Measurements from ENCODE around the gene OSBPL2. TPM values are rescaled to one million over a fixed set of nuclear protein-coding genes. Genes with fewer than 3 reads are reported as not detected.

The OSBPL2 gene
- total RNA-seq, 1 experiment from 2014 or later = 49.5 TPM

DNA sequence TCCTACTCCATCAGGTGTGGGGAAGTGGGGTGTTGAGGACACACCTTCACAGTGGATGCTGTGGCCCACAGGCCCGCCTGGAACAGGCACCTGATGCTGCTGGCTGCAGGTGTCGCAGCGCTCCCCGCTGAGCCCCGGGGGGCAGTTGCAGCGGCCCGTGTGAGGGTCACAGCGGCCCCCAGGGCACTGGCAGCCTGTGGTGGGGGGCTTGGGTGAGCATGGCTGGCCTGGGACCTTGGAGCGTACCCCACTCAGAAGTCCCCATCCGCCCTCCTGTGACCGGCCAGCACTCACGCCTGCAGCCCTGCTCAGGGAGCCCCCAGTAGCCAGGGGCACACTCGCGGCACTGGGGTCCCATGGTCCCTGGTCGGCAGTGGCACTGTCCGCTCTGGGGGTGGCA lies 83.7 kb downstream of the OSBPL2 start (continued):
- TF ChIP-seq, protein P1, sequence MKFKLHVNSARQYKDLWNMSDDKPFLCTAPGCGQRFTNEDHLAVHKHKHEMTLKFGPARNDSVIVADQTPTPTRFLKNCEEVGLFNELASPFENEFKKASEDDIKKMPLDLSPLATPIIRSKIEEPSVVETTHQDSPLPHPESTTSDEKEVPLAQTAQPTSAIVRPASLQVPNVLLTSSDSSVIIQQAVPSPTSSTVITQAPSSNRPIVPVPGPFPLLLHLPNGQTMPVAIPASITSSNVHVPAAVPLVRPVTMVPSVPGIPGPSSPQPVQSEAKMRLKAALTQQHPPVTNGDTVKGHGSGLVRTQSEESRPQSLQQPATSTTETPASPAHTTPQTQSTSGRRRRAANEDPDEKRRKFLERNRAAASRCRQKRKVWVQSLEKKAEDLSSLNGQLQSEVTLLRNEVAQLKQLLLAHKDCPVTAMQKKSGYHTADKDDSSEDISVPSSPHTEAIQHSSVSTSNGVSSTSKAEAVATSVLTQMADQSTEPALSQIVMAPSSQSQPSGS (CRISPR knock-in tag; IDR thresholded peaks at IDR 0.05; ENCODE audit: borderline replicate concordance, low read depth) = no peak

DNA sequence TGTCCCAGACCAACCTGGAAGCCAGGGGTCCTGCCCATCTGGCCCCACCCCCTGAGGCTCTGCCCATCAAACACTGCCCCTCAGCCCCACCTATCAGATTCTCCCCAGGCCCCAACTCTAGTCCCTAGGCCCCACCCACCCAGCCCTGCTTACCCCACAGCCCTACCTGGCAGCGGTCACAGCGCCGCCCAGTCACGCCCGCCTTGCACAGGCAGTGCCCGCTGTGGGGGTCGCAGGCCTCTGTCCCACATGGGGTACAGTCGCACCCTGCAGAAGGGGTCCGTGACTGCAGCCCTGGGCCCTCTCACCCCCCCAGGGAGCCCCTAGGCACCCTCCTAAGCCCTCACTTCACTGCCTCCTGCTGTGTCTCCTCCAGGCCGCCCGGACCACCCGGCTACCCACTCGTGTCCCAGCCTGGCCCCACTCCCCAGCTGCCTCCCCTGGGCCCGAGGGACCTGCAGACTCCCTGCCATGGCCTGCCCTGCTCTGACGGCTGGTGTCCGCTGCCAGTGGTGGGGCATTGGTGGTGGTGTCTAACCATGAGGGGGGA lies 84.2 kb downstream of the OSBPL2 start:
- Mint-ChIP-seq H3K27ac (no peak overlapping the region), H3K4me3 (no peak overlapping the region), H3K9me3 (0 out of 2 replicates have a peak, but pooled peaks cover 4% of the 10 kb centered on the region), H3K36me3 (peaks cover 52% of the 10 kb centered on the region), H3K27me3 (ENCODE audit: low read depth) (no peaks in the 10 kb centered on the region), H3K4me1 (no peaks in the 10 kb centered on the region)
- TF ChIP-seq, protein P2, sequence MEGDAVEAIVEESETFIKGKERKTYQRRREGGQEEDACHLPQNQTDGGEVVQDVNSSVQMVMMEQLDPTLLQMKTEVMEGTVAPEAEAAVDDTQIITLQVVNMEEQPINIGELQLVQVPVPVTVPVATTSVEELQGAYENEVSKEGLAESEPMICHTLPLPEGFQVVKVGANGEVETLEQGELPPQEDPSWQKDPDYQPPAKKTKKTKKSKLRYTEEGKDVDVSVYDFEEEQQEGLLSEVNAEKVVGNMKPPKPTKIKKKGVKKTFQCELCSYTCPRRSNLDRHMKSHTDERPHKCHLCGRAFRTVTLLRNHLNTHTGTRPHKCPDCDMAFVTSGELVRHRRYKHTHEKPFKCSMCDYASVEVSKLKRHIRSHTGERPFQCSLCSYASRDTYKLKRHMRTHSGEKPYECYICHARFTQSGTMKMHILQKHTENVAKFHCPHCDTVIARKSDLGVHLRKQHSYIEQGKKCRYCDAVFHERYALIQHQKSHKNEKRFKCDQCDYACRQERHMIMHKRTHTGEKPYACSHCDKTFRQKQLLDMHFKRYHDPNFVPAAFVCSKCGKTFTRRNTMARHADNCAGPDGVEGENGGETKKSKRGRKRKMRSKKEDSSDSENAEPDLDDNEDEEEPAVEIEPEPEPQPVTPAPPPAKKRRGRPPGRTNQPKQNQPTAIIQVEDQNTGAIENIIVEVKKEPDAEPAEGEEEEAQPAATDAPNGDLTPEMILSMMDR (IDR thresholded peaks at IDR 0.05) = no peak
- no peak for TF ChIP-seq KAT7 (CRISPR knock-in tag; IDR thresholded peaks at IDR 0.05; ENCODE audit: borderline replicate concordance)
- TF ChIP-seq, protein P3, sequence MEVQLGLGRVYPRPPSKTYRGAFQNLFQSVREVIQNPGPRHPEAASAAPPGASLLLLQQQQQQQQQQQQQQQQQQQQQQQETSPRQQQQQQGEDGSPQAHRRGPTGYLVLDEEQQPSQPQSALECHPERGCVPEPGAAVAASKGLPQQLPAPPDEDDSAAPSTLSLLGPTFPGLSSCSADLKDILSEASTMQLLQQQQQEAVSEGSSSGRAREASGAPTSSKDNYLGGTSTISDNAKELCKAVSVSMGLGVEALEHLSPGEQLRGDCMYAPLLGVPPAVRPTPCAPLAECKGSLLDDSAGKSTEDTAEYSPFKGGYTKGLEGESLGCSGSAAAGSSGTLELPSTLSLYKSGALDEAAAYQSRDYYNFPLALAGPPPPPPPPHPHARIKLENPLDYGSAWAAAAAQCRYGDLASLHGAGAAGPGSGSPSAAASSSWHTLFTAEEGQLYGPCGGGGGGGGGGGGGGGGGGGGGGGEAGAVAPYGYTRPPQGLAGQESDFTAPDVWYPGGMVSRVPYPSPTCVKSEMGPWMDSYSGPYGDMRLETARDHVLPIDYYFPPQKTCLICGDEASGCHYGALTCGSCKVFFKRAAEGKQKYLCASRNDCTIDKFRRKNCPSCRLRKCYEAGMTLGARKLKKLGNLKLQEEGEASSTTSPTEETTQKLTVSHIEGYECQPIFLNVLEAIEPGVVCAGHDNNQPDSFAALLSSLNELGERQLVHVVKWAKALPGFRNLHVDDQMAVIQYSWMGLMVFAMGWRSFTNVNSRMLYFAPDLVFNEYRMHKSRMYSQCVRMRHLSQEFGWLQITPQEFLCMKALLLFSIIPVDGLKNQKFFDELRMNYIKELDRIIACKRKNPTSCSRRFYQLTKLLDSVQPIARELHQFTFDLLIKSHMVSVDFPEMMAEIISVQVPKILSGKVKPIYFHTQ (CRISPR knock-in tag; IDR thresholded peaks at IDR 0.05) = no peak
- ATAC-seq = no peak
- DNase-seq (ENCODE audit: low spot score) = no peak
- CTCF ChIA-PET = no interaction called here
- POLR2A ChIA-PET = no interaction called here

DNA sequence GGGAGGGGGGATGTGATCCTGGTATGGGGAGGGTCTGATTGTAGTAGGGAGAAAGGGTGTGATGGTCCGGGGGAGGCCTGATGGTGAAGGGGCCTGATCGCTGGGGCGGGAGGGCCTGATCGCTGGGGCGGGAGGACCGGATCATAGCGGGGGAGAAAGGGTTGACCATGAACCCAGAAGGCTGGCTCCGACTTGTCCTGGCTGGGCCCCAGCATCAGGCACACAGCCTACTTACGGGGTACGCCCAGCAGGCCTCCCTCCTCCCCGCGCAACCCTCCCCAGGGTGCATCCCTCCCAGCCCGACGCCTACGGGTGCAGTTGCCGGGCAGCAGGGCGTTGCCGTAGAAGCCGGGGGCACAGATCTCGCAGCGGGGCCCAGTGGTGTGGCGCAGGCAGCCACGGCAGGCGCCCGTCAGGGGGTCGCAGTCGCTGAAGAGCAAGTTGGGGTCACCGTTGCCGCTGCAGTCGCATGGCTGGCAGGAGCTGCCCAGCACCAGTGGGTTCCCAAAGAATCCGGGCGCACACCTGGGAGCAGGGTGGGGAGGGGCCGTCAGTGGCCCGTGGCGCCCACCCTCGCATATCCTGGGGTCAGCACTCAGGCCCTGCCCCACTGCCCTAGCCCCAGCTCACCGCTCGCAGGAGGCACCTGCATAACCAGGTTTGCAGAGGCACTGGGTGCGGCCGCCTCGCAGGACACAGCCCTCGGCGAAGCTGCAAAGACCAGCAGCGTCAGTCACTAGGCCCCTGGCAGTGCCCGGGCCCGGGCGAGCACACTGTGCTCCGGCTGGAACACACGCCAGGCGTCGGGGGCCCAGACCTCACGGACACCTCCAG lies 85.0 kb downstream of the OSBPL2 start:
- H3K36me3 Mint-ChIP-seq = peaks cover 54% of the 10 kb centered on the region
- TF ChIP-seq, protein P4, sequence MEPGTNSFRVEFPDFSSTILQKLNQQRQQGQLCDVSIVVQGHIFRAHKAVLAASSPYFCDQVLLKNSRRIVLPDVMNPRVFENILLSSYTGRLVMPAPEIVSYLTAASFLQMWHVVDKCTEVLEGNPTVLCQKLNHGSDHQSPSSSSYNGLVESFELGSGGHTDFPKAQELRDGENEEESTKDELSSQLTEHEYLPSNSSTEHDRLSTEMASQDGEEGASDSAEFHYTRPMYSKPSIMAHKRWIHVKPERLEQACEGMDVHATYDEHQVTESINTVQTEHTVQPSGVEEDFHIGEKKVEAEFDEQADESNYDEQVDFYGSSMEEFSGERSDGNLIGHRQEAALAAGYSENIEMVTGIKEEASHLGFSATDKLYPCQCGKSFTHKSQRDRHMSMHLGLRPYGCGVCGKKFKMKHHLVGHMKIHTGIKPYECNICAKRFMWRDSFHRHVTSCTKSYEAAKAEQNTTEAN (CRISPR knock-in tag; IDR thresholded peaks at IDR 0.05) = no peak
- TF ChIP-seq RELA (CRISPR knock-in tag; IDR thresholded peaks at IDR 0.05; ENCODE audit: borderline replicate concordance) = no peak
- ChIA-PET CTCF (interaction anchor here (1.0 kb wide), 1 partner anchor 59 kb away, joined by 3 read pairs; no protein-coding TSS in a partner anchor), POLR2A (no interaction called here)
- no peak overlapping the region for H3K4me3 Mint-ChIP-seq
- H3K27ac Mint-ChIP-seq = no peak overlapping the region
- 0 out of 2 replicates have a peak, but pooled peaks cover 4% of the 10 kb centered on the region for H3K9me3 Mint-ChIP-seq
- DNase-seq (ENCODE audit: low spot score) (no peak), ATAC-seq (no peak)
- H3K4me1 Mint-ChIP-seq = no peaks in the 10 kb centered on the region
- H3K27me3 Mint-ChIP-seq (ENCODE audit: low read depth) = no peaks in the 10 kb centered on the region

DNA sequence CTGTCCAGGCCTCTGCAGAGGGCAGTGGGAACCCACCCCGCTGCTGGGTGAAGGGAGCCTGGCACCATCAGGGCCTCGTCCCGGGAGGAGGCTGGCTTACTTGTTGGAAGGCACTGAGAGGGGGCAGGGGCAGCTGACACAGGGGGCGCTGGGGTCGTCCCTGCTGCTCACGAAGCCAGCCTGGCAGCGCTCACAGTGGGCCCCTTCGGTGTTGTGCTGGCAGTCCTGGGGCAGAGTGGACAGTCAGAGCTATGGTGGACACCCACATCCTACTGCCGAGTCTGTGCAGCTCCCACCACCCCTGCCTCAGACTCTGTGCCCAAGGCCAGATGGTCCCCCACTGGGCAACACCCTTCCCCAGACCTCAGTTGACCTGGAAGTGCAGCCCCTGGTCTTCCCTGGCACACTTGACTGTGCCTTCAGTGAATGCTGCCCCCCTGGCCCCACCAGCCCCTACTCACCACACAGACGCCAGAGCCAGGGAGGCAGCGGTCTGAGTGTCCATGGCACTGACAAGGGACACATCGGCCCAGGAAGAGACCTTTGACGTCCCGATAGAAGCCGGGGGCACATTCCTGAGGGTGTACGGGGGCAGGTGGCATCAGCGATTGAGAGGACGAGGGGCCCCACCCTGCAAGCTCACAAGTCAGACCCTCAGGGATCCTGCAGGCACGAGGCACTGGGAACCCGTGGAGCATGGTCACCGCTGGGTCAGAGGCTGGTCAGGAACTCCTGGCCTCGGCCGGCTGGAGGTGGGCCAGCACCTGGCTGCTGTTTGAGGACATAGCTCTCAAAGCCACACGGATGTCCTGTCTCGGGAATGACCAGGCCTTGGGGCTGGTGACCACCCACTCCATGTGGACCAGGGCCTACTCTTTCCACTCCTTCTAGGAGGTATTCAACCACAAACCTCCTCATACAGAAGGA lies 85.9 kb downstream of the OSBPL2 start:
- POLR2A ChIA-PET = no interaction called here
- ATAC-seq (no peak), DNase-seq (ENCODE audit: low spot score) (no peak)
- Mint-ChIP-seq H3K27ac (no peak overlapping the region), H3K36me3 (peaks cover 49% of the 10 kb centered on the region), H3K9me3 (0 out of 2 replicates have a peak, but pooled peaks cover 4% of the 10 kb centered on the region), H3K4me3 (no peak overlapping the region), H3K4me1 (no peaks in the 10 kb centered on the region), H3K27me3 (ENCODE audit: low read depth) (no peaks in the 10 kb centered on the region)
- CTCF ChIA-PET = interaction anchor here (1.0 to 3.0 kb wide), 2 partner anchors 45 to 58 kb away, joined by 3 to 12 read pairs; no protein-coding TSS in a partner anchor
- TF ChIP-seq ZNF121 (CRISPR knock-in tag; IDR thresholded peaks at IDR 0.05) = no peak
- TF ChIP-seq, protein P5, sequence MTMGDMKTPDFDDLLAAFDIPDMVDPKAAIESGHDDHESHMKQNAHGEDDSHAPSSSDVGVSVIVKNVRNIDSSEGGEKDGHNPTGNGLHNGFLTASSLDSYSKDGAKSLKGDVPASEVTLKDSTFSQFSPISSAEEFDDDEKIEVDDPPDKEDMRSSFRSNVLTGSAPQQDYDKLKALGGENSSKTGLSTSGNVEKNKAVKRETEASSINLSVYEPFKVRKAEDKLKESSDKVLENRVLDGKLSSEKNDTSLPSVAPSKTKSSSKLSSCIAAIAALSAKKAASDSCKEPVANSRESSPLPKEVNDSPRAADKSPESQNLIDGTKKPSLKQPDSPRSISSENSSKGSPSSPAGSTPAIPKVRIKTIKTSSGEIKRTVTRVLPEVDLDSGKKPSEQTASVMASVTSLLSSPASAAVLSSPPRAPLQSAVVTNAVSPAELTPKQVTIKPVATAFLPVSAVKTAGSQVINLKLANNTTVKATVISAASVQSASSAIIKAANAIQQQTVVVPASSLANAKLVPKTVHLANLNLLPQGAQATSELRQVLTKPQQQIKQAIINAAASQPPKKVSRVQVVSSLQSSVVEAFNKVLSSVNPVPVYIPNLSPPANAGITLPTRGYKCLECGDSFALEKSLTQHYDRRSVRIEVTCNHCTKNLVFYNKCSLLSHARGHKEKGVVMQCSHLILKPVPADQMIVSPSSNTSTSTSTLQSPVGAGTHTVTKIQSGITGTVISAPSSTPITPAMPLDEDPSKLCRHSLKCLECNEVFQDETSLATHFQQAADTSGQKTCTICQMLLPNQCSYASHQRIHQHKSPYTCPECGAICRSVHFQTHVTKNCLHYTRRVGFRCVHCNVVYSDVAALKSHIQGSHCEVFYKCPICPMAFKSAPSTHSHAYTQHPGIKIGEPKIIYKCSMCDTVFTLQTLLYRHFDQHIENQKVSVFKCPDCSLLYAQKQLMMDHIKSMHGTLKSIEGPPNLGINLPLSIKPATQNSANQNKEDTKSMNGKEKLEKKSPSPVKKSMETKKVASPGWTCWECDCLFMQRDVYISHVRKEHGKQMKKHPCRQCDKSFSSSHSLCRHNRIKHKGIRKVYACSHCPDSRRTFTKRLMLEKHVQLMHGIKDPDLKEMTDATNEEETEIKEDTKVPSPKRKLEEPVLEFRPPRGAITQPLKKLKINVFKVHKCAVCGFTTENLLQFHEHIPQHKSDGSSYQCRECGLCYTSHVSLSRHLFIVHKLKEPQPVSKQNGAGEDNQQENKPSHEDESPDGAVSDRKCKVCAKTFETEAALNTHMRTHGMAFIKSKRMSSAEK (CRISPR knock-in tag; IDR thresholded peaks at IDR 0.05; ENCODE audit: borderline replicate concordance) = no peak
- no peak for TF ChIP-seq TP53 (CRISPR knock-in tag; IDR thresholded peaks at IDR 0.05)
- TF ChIP-seq, protein P3 (CRISPR knock-in tag; IDR thresholded peaks at IDR 0.05) = no peak

All from WTC11 (cell line).